ENCODE measurements around the gene TCP11L1. TPM values are rescaled to one million over a fixed set of nuclear protein-coding genes. Genes with fewer than 3 reads are reported as not detected.

TCP11L1 gene
- total RNA-seq, 2 donors from 2014 or later = 54.0 to 63.7 TPM

GRCh38 chr11:33021501-33021900, 17.9 kb upstream of the TCP11L1 start:
- H3K27ac Mint-ChIP-seq = no peak overlapping the region
- DNase-seq = no peak
- no peak for TF ChIP-seq CTCF (conservative IDR thresholded peaks at IDR 0.05)
- H3K27me3 Mint-ChIP-seq (ENCODE audit: insufficient read depth) = peaks cover 14% of the 10 kb centered on the region
- H3K4me3 Mint-ChIP-seq = no peak overlapping the region
- H3K9me3 Mint-ChIP-seq = no peaks in the 10 kb centered on the region
- Histone ChIP-seq H3K4me1 (ENCODE audit: control insufficient read depth, insufficient read depth, low read length) (peaks cover 13% of the 10 kb centered on the region), H3K4me3 (ENCODE audit: low read length) (no peak overlapping the region), H3K27me3 (ENCODE audit: control insufficient read depth, insufficient read depth, low read length, poor library complexity, severe bottlenecking) (peaks cover 11% of the 10 kb centered on the region), H3K9me3 (ENCODE audit: control insufficient read depth, low read length) (no peaks in the 10 kb centered on the region), H3K36me3 (ENCODE audit: control insufficient read depth, insufficient read depth, low read length) (no peaks in the 10 kb centered on the region), H3K27ac (ENCODE audit: low read depth, low read length) (no peak overlapping the region), H3K9ac (ENCODE audit: extremely low read depth, low read length, poor library complexity, severe bottlenecking) (no peak overlapping the region)
- WGBS, 2 experiments (ENCODE audit: insufficient coverage in 1 of 2, insufficient read length in 1 of 2) = 87% methylated on average over 1 of the region's 1 CpG; no CpG with 5 or more reads in 1 of the 2 experiments
- H3K4me1 Mint-ChIP-seq = peaks cover 45% of the 10 kb centered on the region
- no peaks in the 10 kb centered on the region for H3K36me3 Mint-ChIP-seq (ENCODE audit: low read depth)

- no peak for TF ChIP-seq CTCF (conservative IDR thresholded peaks at IDR 0.05)
- no peaks in the 10 kb centered on the region for H3K9me3 Mint-ChIP-seq
- Histone ChIP-seq H3K9ac (ENCODE audit: extremely low read depth, low read length, poor library complexity, severe bottlenecking) (no peak overlapping the region), H3K9me3 (ENCODE audit: control insufficient read depth, low read length) (no peaks in the 10 kb centered on the region), H3K4me3 (ENCODE audit: low read length) (no peak overlapping the region), H3K4me1 (ENCODE audit: control insufficient read depth, insufficient read depth, low read length) (peaks cover 13% of the 10 kb centered on the region), H3K27me3 (ENCODE audit: control insufficient read depth, insufficient read depth, low read length, poor library complexity, severe bottlenecking) (peaks cover 7% of the 10 kb centered on the region), H3K36me3 (ENCODE audit: control insufficient read depth, insufficient read depth, low read length) (no peaks in the 10 kb centered on the region), H3K27ac (ENCODE audit: low read depth, low read length) (no peak overlapping the region)
- no peaks in the 10 kb centered on the region for H3K36me3 Mint-ChIP-seq (ENCODE audit: low read depth)
- no peak overlapping the region for H3K4me3 Mint-ChIP-seq
- 100% methylated on average over 1 of the region's 1 CpG for WGBS, 2 experiments (ENCODE audit: insufficient coverage in 1 of 2, insufficient read length in 1 of 2)
- no peak overlapping the region for H3K27ac Mint-ChIP-seq
- H3K4me1 Mint-ChIP-seq = peaks cover 44% of the 10 kb centered on the region
- no peak for DNase-seq
- peaks cover 11% of the 10 kb centered on the region for H3K27me3 Mint-ChIP-seq (ENCODE audit: insufficient read depth)
Observed at GRCh38 chr11:33021937-33022336, 17.4 kb upstream of the TCP11L1 start.

GRCh38 chr11:33025339-33025722, 14.0 kb upstream of the TCP11L1 start:
- H3K27ac ChIP-seq (ENCODE audit: low read depth, low read length) = no peak overlapping the region
- H3K27me3 Mint-ChIP-seq (ENCODE audit: insufficient read depth) = peaks cover 1% of the 10 kb centered on the region
- peaks cover 18% of the 10 kb centered on the region for H3K4me1 ChIP-seq (ENCODE audit: control insufficient read depth, insufficient read depth, low read length)
- H3K9me3 Mint-ChIP-seq = no peaks in the 10 kb centered on the region
- H3K27ac Mint-ChIP-seq = no peak overlapping the region
- WGBS, 2 experiments (ENCODE audit: insufficient coverage in 1 of 2, insufficient read length in 1 of 2) = 67 to 100% methylated on average over 1 to 3 of the region's 3 CpGs
- H3K27me3 ChIP-seq (ENCODE audit: control insufficient read depth, insufficient read depth, low read length, poor library complexity, severe bottlenecking) = no peaks in the 10 kb centered on the region
- no peak overlapping the region for H3K4me3 ChIP-seq (ENCODE audit: low read length)
- peaks cover 2% of the 10 kb centered on the region for H3K36me3 Mint-ChIP-seq (ENCODE audit: low read depth)
- no peak overlapping the region for H3K9ac ChIP-seq (ENCODE audit: extremely low read depth, low read length, poor library complexity, severe bottlenecking)
- no peak for TF ChIP-seq CTCF (conservative IDR thresholded peaks at IDR 0.05)
- H3K36me3 ChIP-seq (ENCODE audit: control insufficient read depth, insufficient read depth, low read length) = no peaks in the 10 kb centered on the region
- no peak for DNase-seq
- H3K4me1 Mint-ChIP-seq = peaks cover 50% of the 10 kb centered on the region
- no peaks in the 10 kb centered on the region for H3K9me3 ChIP-seq (ENCODE audit: control insufficient read depth, low read length)
- no peak overlapping the region for H3K4me3 Mint-ChIP-seq

Data from endodermal cell (in vitro differentiated cells).